NB4 (cell line): ENCODE measurements around the gene MMGT1.

Experiments
- CTCF ChIP-seq: IDR thresholded peaks from one replicate; pipeline ENCODE4 v1.5.1; 2012; ENCODE audit warnings: low read depth, low read length
- MAX ChIP-seq: IDR thresholded peaks from 2 replicates; pipeline ENCODE4 v1.6.1; 2011; ENCODE audit warnings: low read depth, low read length
- MYC ChIP-seq: IDR thresholded peaks from 2 replicates; pipeline ENCODE4 v1.6.1; 2011; ENCODE audit warnings: low read depth, low read length

GRCh38 chrX:136016881-136017280 is 43.1 kb upstream of the MMGT1 start:
- no peak for TF ChIP-seq CTCF
- no peak for TF ChIP-seq MAX
- TF ChIP-seq MYC, result no peak
